CD4-positive, alpha-beta T cell treated with Interleukin-4 for 1 hour (primary cell): ENCODE measurements around the gene C9.
A peak's percentile ranks its signal among the peaks of the same experiment; 100 is the strongest.
"Not testable (repeated sequence)": the region's sequence is repeated elsewhere in the genome, so short reads cannot be mapped to it uniquely, and the experiment has no call there.

Source experiments
- DNase-seq, 2 donors: peaks; one replicate each; pipeline ENCODE4 v3.0.0-alpha.2; 2020 to 2022

The C9 gene

GRCh38 chr5:39319395-39319794 is 44.9 kb downstream of the C9 start:
- DNase-seq: no peak

GRCh38 chr5:39316464-39316863 is 47.8 kb downstream of the C9 start:
- not testable (repeated sequence) for DNase-seq

- DNase-seq: no peak
Observed at GRCh38 chr5:39315995-39316394, 48.3 kb downstream of the C9 start.

- DNase-seq: no peak
Observed at GRCh38 chr5:39314591-39314990, 49.7 kb downstream of the C9 start.

GRCh38 chr5:39309534-39309933 is 54.8 kb downstream of the C9 start:
- DNase-seq: no peak

GRCh38 chr5:39302472-39302871 is 61.8 kb downstream of the C9 start:
- no peak for DNase-seq

GRCh38 chr5:39301406-39301805 is 62.9 kb downstream of the C9 start:
- DNase-seq: no peak

- no peak for DNase-seq
Observed at GRCh38 chr5:39299962-39300361, 64.3 kb downstream of the C9 start.

GRCh38 chr5:39294736-39295135 is 69.6 kb downstream of the C9 start:
- DNase-seq: no peak

GRCh38 chr5:39284552-39284951 is 79.7 kb downstream of the C9 start:
- DNase-seq: no peak

GRCh38 chr5:39283231-39283818 is 81.0 kb downstream of the C9 start:
- peak; percentile 67 to 88 for DNase-seq

- no peak for DNase-seq
Observed at GRCh38 chr5:39282561-39282960, 81.7 kb downstream of the C9 start.

- not testable (repeated sequence) for DNase-seq
Observed at GRCh38 chr5:39275865-39276264, 88.4 kb downstream of the C9 start.

GRCh38 chr5:39274398-39275085 is 89.8 kb downstream of the C9 start:
- DNase-seq: peak in 1 of 2 donors; percentile 62

- peak in 1 of 2 donors; percentile 53 for DNase-seq
Observed at GRCh38 chr5:39273314-39273954, 90.9 kb downstream of the C9 start.

GRCh38 chr5:39272869-39273231 is 91.4 kb downstream of the C9 start:
- DNase-seq: not testable (repeated sequence)

- peak in 1 of 2 donors; percentile 48 for DNase-seq
Observed at GRCh38 chr5:39270225-39270848, 94.0 kb downstream of the C9 start.

GRCh38 chr5:39267186-39267585 is 97.1 kb downstream of the C9 start:
- DNase-seq: no peak

GRCh38 chr5:39266442-39266841 is 97.9 kb downstream of the C9 start:
- DNase-seq: no peak

- DNase-seq: peak in 1 of 2 donors; percentile 13
Observed at GRCh38 chr5:39264528-39264927, 99.8 kb downstream of the C9 start.

GRCh38 chr5:39262981-39263380 is 101.3 kb downstream of the C9 start:
- DNase-seq: no peak

GRCh38 chr5:39260095-39260494 is 104.2 kb downstream of the C9 start:
- DNase-seq: no peak

- DNase-seq: no peak
Observed at GRCh38 chr5:39257554-39257953, 106.7 kb downstream of the C9 start.
